Stimulated activated CD8-positive, alpha-beta memory T cell treated with anti-CD3 and anti-CD28 coated beads, Interleukin-12 subunit alpha, Interleukin-12 subunit beta, amount 100 ng/mL, for 1 hour (primary cell): ENCODE measurements around the gene ADAD2.

Experiments used
- DNase-seq: peaks from one replicate; pipeline ENCODE4 v3.0.0-alpha.2; 2020; ENCODE audit warnings: low read depth

Gene ADAD2

GRCh38 chr16:84190731-84191388, at the start of gene ADAD2:
ADAD2 (plus strand) TSS chr16:84191157; CDS start chr16:84191231, 74 bp downstream.
- DNase-seq: no peak

GRCh38 chr16:84143081-84143480, 47.9 kb upstream of the ADAD2 start:
- no peak for DNase-seq

- DNase-seq: no peak
Observed at GRCh38 chr16:84143784-84144199, 47.2 kb upstream of the ADAD2 start.

- DNase-seq: peak; percentile 11
Observed at GRCh38 chr16:84144209-84144858, 46.6 kb upstream of the ADAD2 start.

GRCh38 chr16:84144859-84145639, 45.9 kb upstream of the ADAD2 start, which contains the start of the genes DNAAF1 and HSDL1:
DNAAF1 (plus strand) TSS chr16:84145308; CDS start chr16:84145441, 133 bp downstream.
HSDL1 (minus strand) TSS chr16:84145177; CDS start chr16:84131321, 13,856 bp downstream.
- peak; percentile 91 for DNase-seq

GRCh38 chr16:84150926-84151325, 40.0 kb upstream of the ADAD2 start:
- DNase-seq: no peak

- DNase-seq: no peak
Observed at GRCh38 chr16:84153660-84154214, 37.2 kb upstream of the ADAD2 start.

- DNase-seq: no peak
Observed at GRCh38 chr16:84155226-84155625, 35.7 kb upstream of the ADAD2 start.

- DNase-seq: no peak
Observed at GRCh38 chr16:84155771-84156170, 35.2 kb upstream of the ADAD2 start.

- DNase-seq: no peak
Observed at GRCh38 chr16:84156342-84156784, 34.6 kb upstream of the ADAD2 start.

- DNase-seq: no peak
Observed at GRCh38 chr16:84159007-84159406, 31.9 kb upstream of the ADAD2 start.

- DNase-seq: no peak
Observed at GRCh38 chr16:84159800-84160199, 31.2 kb upstream of the ADAD2 start.

GRCh38 chr16:84161037-84161436, 29.9 kb upstream of the ADAD2 start:
- DNase-seq: no peak

- no peak for DNase-seq
Observed at GRCh38 chr16:84161801-84162200, 29.2 kb upstream of the ADAD2 start.

- no peak for DNase-seq
Observed at GRCh38 chr16:84165746-84166145, 25.2 kb upstream of the ADAD2 start.

GRCh38 chr16:84166796-84167695, 23.9 kb upstream of the ADAD2 start:
- DNase-seq: no peak

GRCh38 chr16:84169765-84170310, 21.1 kb upstream of the ADAD2 start:
- DNase-seq: no peak

- no peak for DNase-seq
Observed at GRCh38 chr16:84174396-84174795, 16.6 kb upstream of the ADAD2 start.

GRCh38 chr16:84175350-84176081, 15.4 kb upstream of the ADAD2 start:
- peak; percentile 53 for DNase-seq
